ENCODE results near the gene DUSP2. TPM values are rescaled to one million over a fixed set of nuclear protein-coding genes. Genes with fewer than 3 reads are reported as not detected.
A peak's percentile ranks its signal among the peaks of the same experiment; 100 is the strongest.

Gene DUSP2
- total and polyA plus RNA-seq, 9 of the 15 experiments (the other 6 are each of a cell fraction or from before 2014, with no cell fraction given), result 0.04 to 0.18 TPM; not detected in 7

DNA sequence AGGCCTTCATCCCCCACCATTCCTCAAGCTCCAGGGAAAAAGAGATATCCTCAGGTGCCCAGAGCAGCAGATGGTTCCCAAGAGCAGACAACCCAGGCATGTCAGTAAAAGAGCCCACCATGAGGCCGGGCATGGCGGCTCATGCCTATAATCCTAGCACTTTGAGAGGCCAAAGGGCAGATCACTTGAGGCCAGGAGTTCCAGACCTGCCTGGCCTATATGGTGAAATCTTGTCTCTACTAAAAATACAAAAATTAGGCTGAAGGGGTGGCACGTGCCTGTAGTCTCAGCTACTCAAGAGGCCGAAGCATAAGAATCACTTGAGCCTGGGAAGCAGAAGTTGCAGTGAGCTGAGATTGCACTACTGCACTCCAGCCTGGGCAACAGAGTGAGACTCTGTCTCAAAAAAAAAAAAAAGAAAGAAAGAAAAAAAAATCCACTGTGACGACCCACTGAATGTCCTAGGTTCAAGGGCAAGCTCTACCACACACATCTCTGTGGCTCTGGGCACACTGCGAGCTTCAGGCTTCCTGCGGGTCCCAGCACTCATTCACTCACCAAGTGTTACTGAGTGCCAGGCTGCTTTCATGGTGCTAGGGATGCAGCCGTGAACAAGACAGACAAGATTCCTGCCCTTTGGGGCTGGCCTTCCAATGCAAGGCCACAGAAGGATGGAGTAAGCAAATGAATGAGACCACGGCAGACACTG lies 6.5 kb upstream of the DUSP2 start:
- H3K79me2 ChIP-seq (ENCODE audit: control insufficient read depth, insufficient read depth, low read length), result no peaks in the 10 kb centered on the region
- H3K9me3 ChIP-seq (replicated peaks; ENCODE audit: control insufficient read depth, insufficient read depth, low read depth, low read length), result no peaks in the 10 kb centered on the region
- H2AFZ ChIP-seq (ENCODE audit: low read depth, low read length), result no peak overlapping the region
- POLR2A ChIA-PET, result interaction anchor here (0.6 to 1.4 kb wide), 2 partner anchors 10 to 57 kb away, joined by 3 to 5 read pairs; partner anchors contain the start of gene STARD7
- no peak overlapping the region for H3K27ac ChIP-seq (ENCODE audit: extremely low read depth, low read depth, low read length)
- intact Hi-C loops (cut with micrococcal nuclease), result no loop called here
- H3K4me3 ChIP-seq, result no peak overlapping the region
- no peak for ATAC-seq
- in situ Hi-C loops (cut with MboI), result no loop called here
- CTCF ChIA-PET (ENCODE audit: low intra/inter-chr PET ratio), result no interaction called here
- H3K36me3 ChIP-seq (ENCODE audit: control insufficient read depth, insufficient read depth, low read length), result no peaks in the 10 kb centered on the region
- no peaks in the 10 kb centered on the region for H4K20me1 ChIP-seq (replicated peaks; ENCODE audit: control insufficient read depth, insufficient read depth, low read length)
- H3K4me1 ChIP-seq (replicated peaks in 1 of 2; ENCODE audit: control insufficient read depth in 2 of 2, insufficient read depth in 2 of 2, low read length in 2 of 2), result peaks cover 11 to 29% of the 10 kb centered on the region in 2 experiments
- H3K4me2 ChIP-seq (ENCODE audit: insufficient read depth, low read length), result no peak overlapping the region
- 29% methylated on average over 9 of the region's 9 CpGs for WGBS (ENCODE audit: insufficient coverage, low coverage, missing lambda C conversion rate)
- FAIRE-seq, result no peak
- no peaks in the 10 kb centered on the region for H3K27me3 ChIP-seq (ENCODE audit: control insufficient read depth in 2 of 2, insufficient read depth in 2 of 2, low read length in 2 of 2)
- 0 out of 4 replicates have a peak overlapping the region, but pooled peaks of 1 of the 2 experiments have one; percentile 6 for H3K9ac ChIP-seq (ENCODE audit: insufficient read depth in 1 of 2, low read depth in 2 of 2, low read length in 2 of 2)
- no peaks in the 10 kb centered on the region for H3K9me1 ChIP-seq (ENCODE audit: control insufficient read depth, insufficient read depth, low read length)
- TF ChIP-seq, protein P1, sequence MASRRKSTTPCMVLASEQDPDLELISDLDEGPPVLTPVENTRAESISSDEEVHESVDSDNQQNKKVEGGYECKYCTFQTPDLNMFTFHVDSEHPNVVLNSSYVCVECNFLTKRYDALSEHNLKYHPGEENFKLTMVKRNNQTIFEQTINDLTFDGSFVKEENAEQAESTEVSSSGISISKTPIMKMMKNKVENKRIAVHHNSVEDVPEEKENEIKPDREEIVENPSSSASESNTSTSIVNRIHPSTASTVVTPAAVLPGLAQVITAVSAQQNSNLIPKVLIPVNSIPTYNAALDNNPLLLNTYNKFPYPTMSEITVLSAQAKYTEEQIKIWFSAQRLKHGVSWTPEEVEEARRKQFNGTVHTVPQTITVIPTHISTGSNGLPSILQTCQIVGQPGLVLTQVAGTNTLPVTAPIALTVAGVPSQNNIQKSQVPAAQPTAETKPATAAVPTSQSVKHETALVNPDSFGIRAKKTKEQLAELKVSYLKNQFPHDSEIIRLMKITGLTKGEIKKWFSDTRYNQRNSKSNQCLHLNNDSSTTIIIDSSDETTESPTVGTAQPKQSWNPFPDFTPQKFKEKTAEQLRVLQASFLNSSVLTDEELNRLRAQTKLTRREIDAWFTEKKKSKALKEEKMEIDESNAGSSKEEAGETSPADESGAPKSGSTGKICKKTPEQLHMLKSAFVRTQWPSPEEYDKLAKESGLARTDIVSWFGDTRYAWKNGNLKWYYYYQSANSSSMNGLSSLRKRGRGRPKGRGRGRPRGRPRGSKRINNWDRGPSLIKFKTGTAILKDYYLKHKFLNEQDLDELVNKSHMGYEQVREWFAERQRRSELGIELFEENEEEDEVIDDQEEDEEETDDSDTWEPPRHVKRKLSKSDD (conservative IDR thresholded peaks at IDR 0.05; ENCODE audit: low read length), result no peak
- no TSS peak for BruUV-seq (replicated peaks)
- DNase-seq (ENCODE audit: extremely low read depth in 1 of 4, low spot score in 3 of 4), result no peak

Data from K562 (cell line).